ENCODE data around the gene TRIM28.

- TF ChIP-seq CTCF (IDR thresholded peaks at IDR 0.05) (no peak), EP300 (IDR thresholded peaks at IDR 0.05) (no peak), POLR2A (IDR thresholded peaks at IDR 0.05) (no peak), POLR2AphosphoS5 (IDR thresholded peaks at IDR 0.05) (no peak)
Observed at GRCh38 chr19:58551577-58552471, 8.0 kb downstream of the TRIM28 start.
